ENCODE results near the gene SUGP2. TPM values are rescaled to one million over a fixed set of nuclear protein-coding genes. Genes with fewer than 3 reads are reported as not detected.
"Not testable (repeated sequence)": the region's sequence is repeated elsewhere in the genome, so short reads cannot be mapped to it uniquely, and the experiment has no call there.

Gene SUGP2
- total RNA-seq, 1 experiment from 2014 or later: 77.2 TPM

DNA sequence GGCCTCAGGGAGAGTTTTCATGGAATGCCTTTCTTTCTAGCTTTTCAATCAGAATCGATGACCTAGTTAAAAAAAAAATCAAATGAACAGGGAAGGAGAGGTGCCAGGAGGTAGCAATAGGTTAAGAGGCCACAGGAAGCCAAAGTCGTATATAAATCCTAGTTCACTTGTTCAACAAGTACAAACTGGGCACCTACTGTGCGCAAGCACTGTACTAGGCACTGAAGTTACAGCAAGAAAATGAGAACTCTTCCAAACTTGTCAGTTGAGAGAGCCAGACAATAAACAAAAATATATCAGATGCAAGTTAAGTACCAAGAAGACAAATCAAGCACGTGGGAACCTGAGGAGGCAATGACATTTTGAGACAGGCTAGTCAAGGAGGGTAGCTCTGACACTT is 6.1 kb downstream of the SUGP2 start:
- CTCF ChIA-PET: no interaction called here
- H3K4me1 Mint-ChIP-seq (ENCODE audit: low read depth, unreplicated experiment): no peaks in the 10 kb centered on the region
- no peak for DNase-seq
- TF ChIP-seq, protein P1, sequence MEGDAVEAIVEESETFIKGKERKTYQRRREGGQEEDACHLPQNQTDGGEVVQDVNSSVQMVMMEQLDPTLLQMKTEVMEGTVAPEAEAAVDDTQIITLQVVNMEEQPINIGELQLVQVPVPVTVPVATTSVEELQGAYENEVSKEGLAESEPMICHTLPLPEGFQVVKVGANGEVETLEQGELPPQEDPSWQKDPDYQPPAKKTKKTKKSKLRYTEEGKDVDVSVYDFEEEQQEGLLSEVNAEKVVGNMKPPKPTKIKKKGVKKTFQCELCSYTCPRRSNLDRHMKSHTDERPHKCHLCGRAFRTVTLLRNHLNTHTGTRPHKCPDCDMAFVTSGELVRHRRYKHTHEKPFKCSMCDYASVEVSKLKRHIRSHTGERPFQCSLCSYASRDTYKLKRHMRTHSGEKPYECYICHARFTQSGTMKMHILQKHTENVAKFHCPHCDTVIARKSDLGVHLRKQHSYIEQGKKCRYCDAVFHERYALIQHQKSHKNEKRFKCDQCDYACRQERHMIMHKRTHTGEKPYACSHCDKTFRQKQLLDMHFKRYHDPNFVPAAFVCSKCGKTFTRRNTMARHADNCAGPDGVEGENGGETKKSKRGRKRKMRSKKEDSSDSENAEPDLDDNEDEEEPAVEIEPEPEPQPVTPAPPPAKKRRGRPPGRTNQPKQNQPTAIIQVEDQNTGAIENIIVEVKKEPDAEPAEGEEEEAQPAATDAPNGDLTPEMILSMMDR (IDR thresholded peaks at IDR 0.05; ENCODE audit: unreplicated experiment): no peak
- no TSS peak for BruUV-seq (replicated peaks)
- intact Hi-C loops (cut with micrococcal nuclease; ENCODE audit: unreplicated experiment): no loop called here
- H3K27me3 Mint-ChIP-seq (ENCODE audit: unreplicated experiment): no peaks in the 10 kb centered on the region
- peaks cover 41% of the 10 kb centered on the region for H3K36me3 Mint-ChIP-seq (ENCODE audit: insufficient read depth, unreplicated experiment)
- H3K9me3 Mint-ChIP-seq (ENCODE audit: low read depth, unreplicated experiment): no peaks in the 10 kb centered on the region
- no peak overlapping the region for H3K27ac Mint-ChIP-seq (ENCODE audit: unreplicated experiment)
- H3K4me3 Mint-ChIP-seq (ENCODE audit: low read depth, unreplicated experiment): no peak overlapping the region

DNA sequence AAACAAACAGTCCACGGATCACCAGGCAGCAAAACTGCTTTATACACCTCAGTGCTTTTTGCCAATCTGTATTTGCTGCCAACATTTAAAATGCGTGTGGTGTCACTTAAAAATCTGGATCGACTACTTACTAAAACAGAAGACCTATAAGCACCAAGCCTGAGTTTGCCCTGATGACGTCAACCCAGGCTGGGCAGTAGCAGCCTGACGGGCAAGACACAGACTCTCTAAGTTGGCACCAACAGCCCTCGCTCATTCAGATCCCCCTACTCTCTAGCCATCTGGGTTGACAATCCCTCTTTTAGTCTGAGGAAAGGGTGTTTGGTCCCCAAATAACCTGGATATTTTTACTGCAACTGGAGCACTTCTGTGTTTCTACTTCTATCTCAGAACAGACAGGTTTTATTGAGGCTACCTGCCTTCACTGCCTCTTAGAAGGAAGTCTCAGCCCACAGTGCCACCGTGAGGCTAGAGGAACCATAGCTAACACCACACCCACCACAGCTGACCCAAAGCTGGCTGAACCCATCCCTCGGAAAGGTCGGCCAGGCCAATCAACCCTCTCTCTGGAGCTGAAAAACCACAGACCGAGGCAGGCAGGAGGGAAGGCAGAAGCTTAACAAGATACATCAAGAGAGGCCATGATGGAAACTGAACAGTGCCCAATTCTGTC is 6.9 kb downstream of the SUGP2 start:
- CTCF ChIA-PET: no interaction called here
- no peak overlapping the region for H3K27ac Mint-ChIP-seq (ENCODE audit: unreplicated experiment)
- no TSS peak for BruUV-seq (replicated peaks)
- H3K4me3 Mint-ChIP-seq (ENCODE audit: low read depth, unreplicated experiment): no peak overlapping the region
- TF ChIP-seq, protein P1 (IDR thresholded peaks at IDR 0.05; ENCODE audit: unreplicated experiment): no peak
- H3K4me1 Mint-ChIP-seq (ENCODE audit: low read depth, unreplicated experiment): no peaks in the 10 kb centered on the region
- intact Hi-C loops (cut with micrococcal nuclease; ENCODE audit: unreplicated experiment): no loop called here
- no peak for DNase-seq
- H3K36me3 Mint-ChIP-seq (ENCODE audit: insufficient read depth, unreplicated experiment): peaks cover 43% of the 10 kb centered on the region
- H3K27me3 Mint-ChIP-seq (ENCODE audit: unreplicated experiment): no peaks in the 10 kb centered on the region
- H3K9me3 Mint-ChIP-seq (ENCODE audit: low read depth, unreplicated experiment): no peaks in the 10 kb centered on the region

DNA sequence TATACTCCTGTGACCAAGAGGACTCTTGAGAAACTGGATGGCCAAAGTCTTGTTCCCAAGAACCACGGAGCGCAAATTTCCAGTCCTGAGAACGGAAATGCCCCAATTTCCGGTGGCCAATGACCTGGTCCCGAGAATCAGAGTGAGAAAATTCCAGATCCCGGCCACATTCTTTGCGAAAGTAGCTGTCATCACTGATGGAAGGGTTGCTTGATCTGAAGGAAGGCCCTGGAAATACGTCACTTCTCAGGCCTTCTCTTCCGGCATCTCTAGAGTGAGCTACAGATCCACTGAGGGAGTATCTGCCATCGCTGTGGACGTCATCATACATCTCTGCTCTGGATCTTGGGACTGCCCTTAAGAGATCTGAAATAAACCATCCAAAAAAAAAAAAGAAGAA is 7.5 kb downstream of the SUGP2 start:
- H3K4me1 Mint-ChIP-seq (ENCODE audit: low read depth, unreplicated experiment): no peaks in the 10 kb centered on the region
- no TSS peak for BruUV-seq (replicated peaks)
- H3K9me3 Mint-ChIP-seq (ENCODE audit: low read depth, unreplicated experiment): no peaks in the 10 kb centered on the region
- TF ChIP-seq, protein P1 (IDR thresholded peaks at IDR 0.05; ENCODE audit: unreplicated experiment): no peak
- DNase-seq: no peak
- H3K27ac Mint-ChIP-seq (ENCODE audit: unreplicated experiment): no peak overlapping the region
- CTCF ChIA-PET: no interaction called here
- no peak overlapping the region for H3K4me3 Mint-ChIP-seq (ENCODE audit: low read depth, unreplicated experiment)
- peaks cover 43% of the 10 kb centered on the region for H3K36me3 Mint-ChIP-seq (ENCODE audit: insufficient read depth, unreplicated experiment)
- H3K27me3 Mint-ChIP-seq (ENCODE audit: unreplicated experiment): no peaks in the 10 kb centered on the region
- intact Hi-C loops (cut with micrococcal nuclease; ENCODE audit: unreplicated experiment): no loop called here

DNA sequence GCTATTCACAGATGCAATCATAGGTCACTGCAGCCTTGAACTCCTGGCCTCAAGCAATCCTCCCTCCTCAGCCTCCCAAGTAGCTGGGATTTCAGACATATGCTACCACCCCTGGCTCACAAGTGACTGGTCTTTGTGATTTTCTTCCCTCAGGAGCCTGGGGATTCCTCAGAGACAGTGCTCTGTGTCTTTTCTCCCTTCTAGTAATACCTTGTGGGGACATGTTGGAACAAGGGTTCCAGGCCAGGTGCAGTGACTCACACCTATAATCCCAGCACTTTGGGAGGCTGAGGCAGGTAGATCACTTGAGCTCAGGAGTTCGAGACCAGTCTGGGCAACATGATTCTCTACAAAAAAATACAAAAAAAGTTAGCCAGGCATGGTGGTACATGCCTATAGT is 9.9 kb downstream of the SUGP2 start:
- BruUV-seq (replicated peaks); H3K27ac Mint-ChIP-seq (ENCODE audit: unreplicated experiment); H3K27me3 Mint-ChIP-seq (ENCODE audit: unreplicated experiment); H3K9me3 Mint-ChIP-seq (ENCODE audit: low read depth, unreplicated experiment); CTCF ChIA-PET; DNase-seq; H3K4me1 Mint-ChIP-seq (ENCODE audit: low read depth, unreplicated experiment); intact Hi-C loops (cut with micrococcal nuclease; ENCODE audit: unreplicated experiment); H3K4me3 Mint-ChIP-seq (ENCODE audit: low read depth, unreplicated experiment): not testable (repeated sequence)
- peaks cover 41% of the 10 kb centered on the region for H3K36me3 Mint-ChIP-seq (ENCODE audit: insufficient read depth, unreplicated experiment)

DNA sequence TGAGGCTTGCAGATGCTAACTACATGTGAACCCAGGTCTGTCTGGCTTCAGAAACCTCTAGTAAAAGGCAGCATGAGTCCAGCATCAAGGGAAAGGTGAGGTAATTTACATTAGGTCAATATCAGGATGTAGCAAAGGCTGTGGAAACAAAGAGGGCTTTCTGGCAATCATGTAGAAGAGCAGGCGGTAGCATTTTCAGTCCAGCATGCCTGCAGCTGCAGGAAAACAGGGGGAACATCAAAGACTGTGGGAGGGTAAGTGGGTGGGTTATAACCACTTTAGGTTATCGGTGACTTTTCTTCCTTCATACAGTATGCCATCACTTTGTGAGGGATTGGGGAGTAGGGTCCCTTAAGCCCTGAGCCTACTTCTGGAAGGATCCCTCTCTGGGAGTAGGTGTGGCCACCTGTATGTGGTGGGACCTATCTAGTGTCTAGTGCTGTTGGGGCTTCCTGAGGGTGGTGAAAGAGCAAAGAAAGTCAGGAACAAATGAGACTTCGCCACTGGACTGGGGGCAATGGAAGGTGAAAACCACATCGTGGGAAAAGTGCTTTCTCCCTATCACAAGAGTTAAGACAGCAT is 10.8 kb downstream of the SUGP2 start:
- H3K27me3 Mint-ChIP-seq (ENCODE audit: unreplicated experiment): no peaks in the 10 kb centered on the region
- H3K4me3 Mint-ChIP-seq (ENCODE audit: low read depth, unreplicated experiment): no peak overlapping the region
- intact Hi-C loops (cut with micrococcal nuclease; ENCODE audit: unreplicated experiment): no loop called here
- H3K9me3 Mint-ChIP-seq (ENCODE audit: low read depth, unreplicated experiment): no peaks in the 10 kb centered on the region
- H3K36me3 Mint-ChIP-seq (ENCODE audit: insufficient read depth, unreplicated experiment): peaks cover 39% of the 10 kb centered on the region
- TF ChIP-seq, protein P1 (IDR thresholded peaks at IDR 0.05; ENCODE audit: unreplicated experiment): no peak
- DNase-seq: no peak
- CTCF ChIA-PET: no interaction called here
- no peaks in the 10 kb centered on the region for H3K4me1 Mint-ChIP-seq (ENCODE audit: low read depth, unreplicated experiment)
- H3K27ac Mint-ChIP-seq (ENCODE audit: unreplicated experiment): no peak overlapping the region
- no TSS peak for BruUV-seq (replicated peaks)
